IMR-90 (cell line): ENCODE data around the gene ZC3H12D. TPM values are rescaled to one million over a fixed set of nuclear protein-coding genes. Genes with fewer than 3 reads are reported as not detected.

Experiments
- ATAC-seq: fragments of 200-7000 bp; cut with Tn5 transposase; 2 replicates; pipeline ENCODE4 v1.9.1; 2020; ENCODE audit warnings: low read depth, mild to moderate bottlenecking, moderate library complexity
- BruUV-seq: library from RNA; stranded (reverse); fragments of 400-500 nt; replicated peaks from 2 replicates; lab custom pipeline; 2021; lab: Mats Ljungman, UMichigan
- CTCF ChIA-PET: fragments of 300-600 bp; formaldehyde crosslinking; extraction: SDS; loops from one replicate; lab custom pipeline; 2021; ENCODE audit warnings: antibody characterized with exemption; lab: Yijun Ruan, JAX
- POLR2A ChIA-PET: fragments of 300-600 bp; sonication (Branson Sonifier 250); formaldehyde crosslinking; loops from one replicate; lab custom pipeline; 2022; ENCODE audit warnings: antibody characterized with exemption; ENCODE audit not compliant: unreplicated experiment; lab: Charles Lee
- DNase-seq: peaks from one replicate; pipeline ENCODE4 v3.0.0; 2013
- H2AFZ ChIP-seq: replicated peaks from 2 replicates; pipeline ENCODE3; 2013; ENCODE audit warnings: low read length, mild to moderate bottlenecking; ENCODE audit not compliant: poor library complexity
- H2AK5ac ChIP-seq: 2 replicates; pipeline ENCODE4 v1.6.1; 2013; ENCODE audit warnings: low read depth, low read length, inconsistent platforms
- H2AK9ac ChIP-seq: replicated peaks from 2 replicates; pipeline ENCODE3; 2013; ENCODE audit warnings: mild to moderate bottlenecking, low read depth, low read length, moderate library complexity; ENCODE audit not compliant: poor library complexity
- H2BK120ac ChIP-seq: 2 replicates; pipeline ENCODE4 v1.6.1; 2013; ENCODE audit warnings: low read depth, low read length, inconsistent platforms
- H2BK15ac ChIP-seq: 3 replicates; pipeline ENCODE4 v1.6.1; 2013; ENCODE audit warnings: low read depth, low read length, inconsistent platforms
- H2BK20ac ChIP-seq: 2 replicates; pipeline ENCODE4 v1.6.1; 2013; ENCODE audit warnings: low read depth, mild to moderate bottlenecking, inconsistent platforms, low read length, moderate library complexity
- H2BK5ac ChIP-seq: 2 replicates; pipeline ENCODE4 v1.6.1; 2013; ENCODE audit warnings: mild to moderate bottlenecking, low read depth, low read length, inconsistent platforms; ENCODE audit not compliant: poor library complexity, severe bottlenecking
- H3K14ac ChIP-seq: replicated peaks from 2 replicates; pipeline ENCODE4 v1.6.1; 2013; ENCODE audit warnings: low read depth, low read length, inconsistent platforms
- H3K18ac ChIP-seq: 2 replicates; pipeline ENCODE4 v1.6.1; 2013; ENCODE audit warnings: low read depth, low read length, control low read depth
- H3K23ac ChIP-seq: 2 replicates; pipeline ENCODE4 v1.6.1; 2013; ENCODE audit warnings: low read depth, low read length, inconsistent platforms
- H3K27ac ChIP-seq: 2 replicates; pipeline ENCODE4 v1.5.1; 2013; ENCODE audit warnings: mild to moderate bottlenecking, control low read depth, low read length; ENCODE audit not compliant: insufficient read depth
- H3K27me3 ChIP-seq: 2 replicates; pipeline ENCODE4 v1.6.1; 2013; ENCODE audit warnings: low read length; ENCODE audit not compliant: control insufficient read depth, insufficient read depth
- H3K36me3 ChIP-seq: 2 replicates; pipeline ENCODE4 v1.6.1; 2013; ENCODE audit warnings: low read length, mixed read lengths; ENCODE audit not compliant: control insufficient read depth, insufficient read depth
- H3K4ac ChIP-seq: 2 replicates; pipeline ENCODE4 v1.6.1; 2013; ENCODE audit warnings: low read depth, low read length, inconsistent platforms
- H3K4me1 ChIP-seq: 2 replicates; pipeline ENCODE4 v1.6.1; 2013; ENCODE audit warnings: low read length, mixed read lengths; ENCODE audit not compliant: control insufficient read depth, insufficient read depth
- H3K4me2 ChIP-seq: 2 replicates; pipeline ENCODE4 v1.6.1; 2013; ENCODE audit warnings: low read depth, mild to moderate bottlenecking, control low read depth, low read length, moderate library complexity
- H3K4me3 ChIP-seq: 2 replicates; pipeline ENCODE4 v1.5.1; 2013; ENCODE audit warnings: low read depth, mild to moderate bottlenecking, control low read depth, low read length, moderate library complexity; ENCODE audit not compliant: insufficient read depth
- H3K56ac ChIP-seq: 2 replicates; pipeline ENCODE4 v1.6.1; 2013; ENCODE audit warnings: low read length, inconsistent platforms; ENCODE audit not compliant: insufficient read depth; ENCODE audit errors: extremely low read depth
- H3K79me1 ChIP-seq, 2 experiments: 2 replicates each; pipeline ENCODE4 v1.6.1; 2013; ENCODE audit warnings: low read length in 2 of 2, inconsistent platforms in 1 of 2, low read depth in 1 of 2
- H3K9ac ChIP-seq: 2 replicates; pipeline ENCODE4 v1.6.1; 2013; ENCODE audit warnings: low read depth, low read length, control low read depth
- H3K9me1 ChIP-seq: 2 replicates; pipeline ENCODE4 v1.6.1; 2013; ENCODE audit warnings: low read length, inconsistent platforms; ENCODE audit not compliant: insufficient read depth
- H3K9me3 ChIP-seq: 2 replicates; pipeline ENCODE4 v1.6.1; 2013; ENCODE audit warnings: low read length; ENCODE audit not compliant: control insufficient read depth, insufficient read depth
- H4K20me1 ChIP-seq: 2 replicates; pipeline ENCODE4 v1.6.1; 2013; ENCODE audit warnings: low read length, inconsistent platforms; ENCODE audit not compliant: insufficient read depth
- H4K5ac ChIP-seq: 2 replicates; pipeline ENCODE4 v1.6.1; 2013; ENCODE audit warnings: mild to moderate bottlenecking, low read depth, low read length, control low read depth
- H4K8ac ChIP-seq, 2 experiments: 2 replicates each; pipeline ENCODE4 v1.6.1; 2013; ENCODE audit warnings: low read depth in 2 of 2, low read length in 2 of 2, control low read depth in 1 of 2, inconsistent platforms in 1 of 2
- H4K91ac ChIP-seq: 2 replicates; pipeline ENCODE4 v1.6.1; 2013; ENCODE audit warnings: low read depth, low read length, inconsistent platforms; ENCODE audit not compliant: insufficient read depth
- BHLHE40 ChIP-seq: fragments of 150-350 bp; IDR thresholded peaks from 2 replicates; pipeline ENCODE4 v1.6.1; 2016; ENCODE audit warnings: mild to moderate bottlenecking, low read depth, low read length
- CEBPB ChIP-seq: IDR thresholded peaks from 2 replicates; pipeline ENCODE4 v1.6.1; 2012; ENCODE audit warnings: low read depth, low read length, improper control_type of control experiment
- CHD1 ChIP-seq: IDR thresholded peaks from 2 replicates; pipeline ENCODE4 v1.6.1; 2012; ENCODE audit warnings: low read depth, low read length, improper control_type of control experiment
- FOS ChIP-seq: fragments of 150-350 bp; IDR thresholded peaks from 2 replicates; pipeline ENCODE4 v1.6.1; 2016; ENCODE audit warnings: low read depth, low read length
- MAFK ChIP-seq: IDR thresholded peaks from 2 replicates; pipeline ENCODE4 v1.6.1; 2012; ENCODE audit warnings: low read depth, low read length, improper control_type of control experiment
- MAZ ChIP-seq: IDR thresholded peaks from 2 replicates; pipeline ENCODE4 v1.6.1; 2012; ENCODE audit warnings: low read depth, mild to moderate bottlenecking, low read length, improper control_type of control experiment, moderate library complexity, borderline replicate concordance
- MXI1 ChIP-seq: IDR thresholded peaks from 2 replicates; pipeline ENCODE4 v1.6.1; 2012; ENCODE audit warnings: low read depth, mild to moderate bottlenecking, low read length, moderate library complexity, borderline replicate concordance
- POLR2A ChIP-seq: IDR thresholded peaks from 2 replicates; pipeline ENCODE4 v1.6.1; 2012; ENCODE audit warnings: mild to moderate bottlenecking, low read depth, low read length
- RAD21 ChIP-seq: IDR thresholded peaks from 2 replicates; pipeline ENCODE4 v1.6.1; 2012; ENCODE audit warnings: low read length, improper control_type of control experiment
- RCOR1 ChIP-seq: IDR thresholded peaks from 2 replicates; pipeline ENCODE4 v1.6.1; 2012; ENCODE audit warnings: mild to moderate bottlenecking, low read length, improper control_type of control experiment; ENCODE audit not compliant: insufficient replicate concordance
- RFX5 ChIP-seq: IDR thresholded peaks from 2 replicates; pipeline ENCODE4 v1.8.0; 2012; ENCODE audit warnings: low read depth, mild to moderate bottlenecking, low read length, moderate library complexity
- WGBS, 2 experiments: methylation state at CpG; one replicate each; pipeline versions ENCODE4 v1.1.5 to v1.1.7; 2013; ENCODE audit warnings: missing lambda C conversion rate in 2 of 2; ENCODE audit not compliant: insufficient read length in 1 of 2; ENCODE audit errors: extremely low coverage in 2 of 2; 5-methylcytosine and 5-hydroxymethylcytosine counted together
- dilution Hi-C: fragments of 300-500 bp; cut with HindIII; formaldehyde crosslinking; loops from one replicate; pipeline ENCODE4 v1.14.3; 2018; ENCODE audit warnings: low sequenced_read_pairs; ENCODE audit not compliant: unreplicated experiment
- in situ Hi-C: fragments of 300-500 bp; cut with MboI; formaldehyde crosslinking; loops from 3 replicates; pipeline ENCODE4 v1.14.3; 2019; ENCODE audit warnings: low sequenced_read_pairs, inconsistent platforms, mixed read lengths
- intact Hi-C: fragments of 100-400 bp; cut with micrococcal nuclease; formaldehyde crosslinking; loops from 2 replicates; pipeline ENCODE4 v1.10.0; 2022
- polyA plus RNA-seq, 3 experiments: library from polyadenylated mRNA; depleted of rRNA; stranded (reverse); fragments of >200 nt; gene quantifications; 2 replicates each; pipeline ENCODE4 v1.2.3, GENCODE V29; 2012; ENCODE audit warnings: low replicate concordance in 1 of 3
- total RNA-seq: library from RNA; depleted of rRNA; stranded (reverse); fragments of >200 nt; gene quantifications from 2 replicates; pipeline ENCODE4 v1.2.3, GENCODE V29; 2012
- TF ChIP-seq, protein P1 (sequence below): fragments of 150-350 bp; IDR thresholded peaks from 2 replicates; pipeline ENCODE4 v1.6.1; 2016; ENCODE audit warnings: low read depth, mild to moderate bottlenecking, low read length, moderate library complexity, borderline replicate concordance
- TF ChIP-seq, protein P2 (sequence below): fragments of 150-350 bp; IDR thresholded peaks from 2 replicates; pipeline ENCODE4 v1.6.1; 2017; ENCODE audit warnings: mild to moderate bottlenecking, antibody characterized with exemption, low read length, low read depth

The ZC3H12D gene
- total and polyA plus RNA-seq, 2 of the 4 experiments (the other 2 are of a cell fraction) = under 0.01 to 0.12 TPM

DNA sequence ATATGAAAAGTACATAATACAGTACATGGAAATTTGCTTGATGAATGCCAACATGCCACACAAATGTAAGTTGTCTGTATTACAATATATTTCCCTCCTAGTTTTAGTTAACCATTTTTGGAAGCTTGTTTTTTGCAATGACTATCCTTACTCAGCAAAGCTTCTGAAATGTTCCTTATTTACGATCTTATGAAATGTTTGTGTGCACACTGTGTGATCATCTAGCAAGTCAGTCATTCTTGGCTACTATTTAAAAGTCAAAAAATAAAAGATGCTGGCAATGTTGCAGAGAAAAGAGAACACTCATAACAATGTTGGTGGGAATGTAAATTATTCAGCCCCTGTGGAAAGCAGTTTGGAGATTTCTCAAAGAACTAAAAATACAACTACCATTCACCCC is 50.9 kb downstream of the ZC3H12D start:
- H3K4me1 ChIP-seq = 0 out of 2 replicates have a peak, but pooled peaks cover 2% of the 10 kb centered on the region
- no peak overlapping the region for H2BK20ac ChIP-seq
- no peak overlapping the region for H2BK120ac ChIP-seq
- no CpG with 5 or more reads among the region's 1 CpG for WGBS, 2 experiments
- no peaks in the 10 kb centered on the region for H4K20me1 ChIP-seq
- no peak overlapping the region for H2AK5ac ChIP-seq
- H3K9ac ChIP-seq = no peak overlapping the region
- no peak overlapping the region for H3K18ac ChIP-seq
- H3K14ac ChIP-seq = no peak overlapping the region
- H3K9me3 ChIP-seq = no peaks in the 10 kb centered on the region
- H3K79me1 ChIP-seq = no peaks in the 10 kb centered on the region
- ATAC-seq = no peak
- no peaks in the 10 kb centered on the region for H3K9me1 ChIP-seq
- no peak overlapping the region for H3K56ac ChIP-seq
- H3K27ac ChIP-seq = no peak overlapping the region
- no peaks in the 10 kb centered on the region; the same call in none of the 2 replicates for H3K27me3 ChIP-seq
- H2AFZ ChIP-seq = no peak overlapping the region
- H3K4me3 ChIP-seq = no peak overlapping the region
- no peak overlapping the region for H2BK15ac ChIP-seq
- H4K91ac ChIP-seq = no peak overlapping the region
- BruUV-seq = no TSS peak
- intact Hi-C loops = loop anchor here (5.0 to 10.0 kb wide), 2 partner anchors 117 to 859 kb away; partner anchors contain the start of gene TAB2
- H4K8ac ChIP-seq = no peak overlapping the region
- H4K5ac ChIP-seq = no peak overlapping the region
- no peaks in the 10 kb centered on the region for H3K36me3 ChIP-seq
- no peak overlapping the region for H3K23ac ChIP-seq
- H2BK5ac ChIP-seq = no peak overlapping the region
- CTCF ChIA-PET = interaction anchor here (0.6 to 0.9 kb wide), 2 partner anchors 330 to 406 kb away, joined by 3 read pairs; no protein-coding TSS in a partner anchor
- no peak overlapping the region for H2AK9ac ChIP-seq
- POLR2A ChIA-PET = no interaction called here
- H3K4me2 ChIP-seq = no peak overlapping the region
- TF ChIP-seq RCOR1 = no peak
- TF ChIP-seq BHLHE40 = no peak
- TF ChIP-seq FOS = no peak
- TF ChIP-seq MXI1 = no peak
- no peak for TF ChIP-seq CEBPB
- no peak for TF ChIP-seq CHD1
- TF ChIP-seq, protein P1, sequence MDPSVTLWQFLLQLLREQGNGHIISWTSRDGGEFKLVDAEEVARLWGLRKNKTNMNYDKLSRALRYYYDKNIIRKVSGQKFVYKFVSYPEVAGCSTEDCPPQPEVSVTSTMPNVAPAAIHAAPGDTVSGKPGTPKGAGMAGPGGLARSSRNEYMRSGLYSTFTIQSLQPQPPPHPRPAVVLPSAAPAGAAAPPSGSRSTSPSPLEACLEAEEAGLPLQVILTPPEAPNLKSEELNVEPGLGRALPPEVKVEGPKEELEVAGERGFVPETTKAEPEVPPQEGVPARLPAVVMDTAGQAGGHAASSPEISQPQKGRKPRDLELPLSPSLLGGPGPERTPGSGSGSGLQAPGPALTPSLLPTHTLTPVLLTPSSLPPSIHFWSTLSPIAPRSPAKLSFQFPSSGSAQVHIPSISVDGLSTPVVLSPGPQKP = no peak
- TF ChIP-seq POLR2A = no peak
- TF ChIP-seq, protein P2, sequence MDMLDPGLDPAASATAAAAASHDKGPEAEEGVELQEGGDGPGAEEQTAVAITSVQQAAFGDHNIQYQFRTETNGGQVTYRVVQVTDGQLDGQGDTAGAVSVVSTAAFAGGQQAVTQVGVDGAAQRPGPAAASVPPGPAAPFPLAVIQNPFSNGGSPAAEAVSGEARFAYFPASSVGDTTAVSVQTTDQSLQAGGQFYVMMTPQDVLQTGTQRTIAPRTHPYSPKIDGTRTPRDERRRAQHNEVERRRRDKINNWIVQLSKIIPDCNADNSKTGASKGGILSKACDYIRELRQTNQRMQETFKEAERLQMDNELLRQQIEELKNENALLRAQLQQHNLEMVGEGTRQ = no peak
- no peak for TF ChIP-seq MAFK
- no peak for TF ChIP-seq MAZ
- TF ChIP-seq RFX5 = no peak
- TF ChIP-seq RAD21 = no peak
- in situ Hi-C loops = no loop called here
- dilution Hi-C loops = no loop called here
- H3K4ac ChIP-seq = no peak overlapping the region
- no peak for DNase-seq
